GM12864 (cell line): ENCODE data around the gene RMI2.

Experiments used
- DNase-seq: peaks from one replicate; pipeline ENCODE4 v3.0.0-alpha.2; 2011; ENCODE audit warnings: low read depth
- H3K4me3 ChIP-seq: 2 replicates; pipeline ENCODE4 v1.5.1; 2011; ENCODE audit warnings: mild to moderate bottlenecking, low read depth, low read length, control low read depth
- TF ChIP-seq, protein P1 (sequence below): IDR thresholded peaks from 2 replicates; pipeline ENCODE4 v1.5.1; 2011; ENCODE audit warnings: low read depth, mild to moderate bottlenecking, moderate library complexity, low read length, control low read depth, inconsistent platforms; ENCODE audit errors: missing control alignments

Gene RMI2

DNA sequence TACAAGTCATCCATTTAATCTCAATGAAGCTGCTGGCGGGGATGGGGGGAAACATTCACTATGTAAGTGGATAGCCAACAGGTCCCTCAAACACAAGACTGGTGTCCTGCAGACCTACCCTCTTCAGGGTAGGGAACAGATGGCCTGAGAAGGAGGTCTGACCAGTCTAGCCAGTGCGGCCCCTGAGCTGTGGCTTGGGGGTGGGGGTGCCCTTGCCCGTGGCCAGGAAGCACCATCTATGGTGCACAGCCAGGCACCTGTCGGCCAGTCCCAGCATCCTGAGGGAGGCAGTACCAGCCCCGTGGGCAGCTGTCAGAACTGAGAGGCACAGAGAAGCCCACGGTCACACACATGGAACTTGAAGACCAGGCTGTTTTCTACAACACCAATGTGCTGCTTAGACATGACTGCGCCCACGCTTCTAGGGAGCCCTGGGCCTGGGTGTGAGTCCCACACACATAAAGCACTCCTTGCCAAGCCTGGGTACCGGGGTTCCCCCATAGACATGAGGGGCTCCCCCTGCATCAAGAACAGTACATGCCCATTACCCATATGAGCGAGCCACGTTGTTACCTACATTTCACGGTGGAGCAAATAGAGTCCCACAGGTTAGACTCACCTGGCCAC, 40.9 kb downstream of the RMI2 start:
- no peak for DNase-seq

DNA sequence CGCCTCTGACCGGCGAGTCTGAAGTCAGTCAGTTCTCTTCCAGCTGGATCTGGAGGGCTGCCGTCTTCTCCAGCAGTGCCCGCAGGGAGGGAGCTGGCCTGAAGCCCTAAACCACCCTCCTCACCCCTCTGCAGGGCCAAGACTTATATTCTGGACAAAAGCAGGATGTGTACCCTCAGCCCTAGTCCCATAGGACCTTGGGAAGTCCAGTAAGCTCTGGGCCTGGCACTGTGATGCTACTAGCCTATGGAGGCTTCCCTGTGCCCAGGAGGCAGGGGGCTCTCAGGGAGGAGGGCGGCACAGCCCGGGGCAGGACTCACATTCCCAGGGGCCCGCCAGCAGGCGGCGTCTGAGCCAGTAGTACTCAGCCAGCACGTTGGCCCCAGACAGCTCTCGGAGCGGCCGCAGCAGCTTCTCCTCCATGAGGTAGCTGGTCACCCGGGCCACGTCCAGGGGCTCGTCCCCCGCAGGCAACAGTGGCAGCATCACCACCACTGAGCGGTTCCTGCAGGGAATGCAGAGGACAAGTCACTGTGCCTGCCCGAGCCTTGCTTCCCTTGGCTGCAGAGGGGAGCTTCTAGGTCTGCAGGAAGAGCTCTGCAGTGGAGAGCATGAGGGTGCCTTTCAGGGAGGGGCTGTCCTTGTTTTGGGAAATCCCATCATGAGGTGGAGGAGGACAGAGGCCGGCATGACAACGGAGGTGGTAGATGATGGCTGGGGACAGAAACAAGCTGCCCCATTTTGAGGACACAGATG, 41.7 kb downstream of the RMI2 start:
- H3K4me3 ChIP-seq = no peak overlapping the region
- TF ChIP-seq, protein P1, sequence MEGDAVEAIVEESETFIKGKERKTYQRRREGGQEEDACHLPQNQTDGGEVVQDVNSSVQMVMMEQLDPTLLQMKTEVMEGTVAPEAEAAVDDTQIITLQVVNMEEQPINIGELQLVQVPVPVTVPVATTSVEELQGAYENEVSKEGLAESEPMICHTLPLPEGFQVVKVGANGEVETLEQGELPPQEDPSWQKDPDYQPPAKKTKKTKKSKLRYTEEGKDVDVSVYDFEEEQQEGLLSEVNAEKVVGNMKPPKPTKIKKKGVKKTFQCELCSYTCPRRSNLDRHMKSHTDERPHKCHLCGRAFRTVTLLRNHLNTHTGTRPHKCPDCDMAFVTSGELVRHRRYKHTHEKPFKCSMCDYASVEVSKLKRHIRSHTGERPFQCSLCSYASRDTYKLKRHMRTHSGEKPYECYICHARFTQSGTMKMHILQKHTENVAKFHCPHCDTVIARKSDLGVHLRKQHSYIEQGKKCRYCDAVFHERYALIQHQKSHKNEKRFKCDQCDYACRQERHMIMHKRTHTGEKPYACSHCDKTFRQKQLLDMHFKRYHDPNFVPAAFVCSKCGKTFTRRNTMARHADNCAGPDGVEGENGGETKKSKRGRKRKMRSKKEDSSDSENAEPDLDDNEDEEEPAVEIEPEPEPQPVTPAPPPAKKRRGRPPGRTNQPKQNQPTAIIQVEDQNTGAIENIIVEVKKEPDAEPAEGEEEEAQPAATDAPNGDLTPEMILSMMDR = peak; percentile 38
- DNase-seq = no peak

More for the DNA sequence above, 40.9 kb downstream of the RMI2 start:
- TF ChIP-seq, protein P1 = no peak
- no peak overlapping the region for H3K4me3 ChIP-seq

- no peak overlapping the region for H3K4me3 ChIP-seq
- TF ChIP-seq, protein P1 = no peak
- DNase-seq = no peak
Observed at GRCh38 chr16:11389083-11389482, 43.8 kb downstream of the RMI2 start.

DNA sequence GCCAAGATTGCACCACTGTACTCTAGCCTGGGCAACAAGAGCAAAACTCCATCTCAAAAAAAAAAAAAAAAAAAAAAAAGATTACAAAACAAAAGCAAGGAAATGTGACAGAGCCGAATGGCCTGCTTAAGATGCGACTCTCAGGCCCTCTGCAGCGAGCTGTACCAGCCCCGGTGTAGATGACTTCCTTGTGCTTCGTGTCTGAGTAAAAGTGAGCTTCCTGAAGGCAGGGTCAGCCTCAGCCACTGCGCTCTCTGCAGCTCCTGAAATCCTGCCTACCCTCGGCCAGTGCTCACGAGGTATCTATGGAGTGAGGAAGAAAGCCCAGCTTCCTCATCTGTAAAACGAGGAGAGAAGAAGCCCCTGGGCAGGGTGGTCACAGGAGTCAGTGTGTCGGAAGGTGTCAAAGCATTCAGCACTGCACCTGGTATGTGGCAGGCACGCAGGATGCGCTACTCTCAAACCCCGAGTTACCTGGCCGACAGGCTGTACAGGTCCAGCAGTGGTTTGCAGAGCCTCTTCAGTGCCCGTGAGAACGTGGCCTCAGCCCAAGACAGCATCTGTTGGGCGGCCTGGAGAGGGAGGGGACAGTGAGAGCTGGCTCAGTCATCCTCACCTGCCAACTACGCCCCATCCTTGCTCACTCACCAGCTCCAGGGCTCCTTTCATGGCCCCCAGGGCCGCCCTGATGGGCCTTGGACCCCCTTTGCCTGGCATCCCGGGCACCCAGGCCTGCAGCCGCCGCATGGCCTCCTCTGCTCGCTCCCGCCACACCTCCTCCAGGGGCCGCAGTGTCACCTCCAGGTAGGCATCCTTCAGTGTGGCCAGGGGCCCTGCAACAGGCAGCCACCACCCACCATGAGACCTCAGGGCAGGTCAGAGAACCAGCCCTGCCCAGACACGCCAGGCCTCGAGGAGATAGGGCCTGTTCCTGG, 44.6 kb downstream of the RMI2 start:
- no peak overlapping the region for H3K4me3 ChIP-seq
- TF ChIP-seq, protein P1 = no peak
- no peak for DNase-seq

DNA sequence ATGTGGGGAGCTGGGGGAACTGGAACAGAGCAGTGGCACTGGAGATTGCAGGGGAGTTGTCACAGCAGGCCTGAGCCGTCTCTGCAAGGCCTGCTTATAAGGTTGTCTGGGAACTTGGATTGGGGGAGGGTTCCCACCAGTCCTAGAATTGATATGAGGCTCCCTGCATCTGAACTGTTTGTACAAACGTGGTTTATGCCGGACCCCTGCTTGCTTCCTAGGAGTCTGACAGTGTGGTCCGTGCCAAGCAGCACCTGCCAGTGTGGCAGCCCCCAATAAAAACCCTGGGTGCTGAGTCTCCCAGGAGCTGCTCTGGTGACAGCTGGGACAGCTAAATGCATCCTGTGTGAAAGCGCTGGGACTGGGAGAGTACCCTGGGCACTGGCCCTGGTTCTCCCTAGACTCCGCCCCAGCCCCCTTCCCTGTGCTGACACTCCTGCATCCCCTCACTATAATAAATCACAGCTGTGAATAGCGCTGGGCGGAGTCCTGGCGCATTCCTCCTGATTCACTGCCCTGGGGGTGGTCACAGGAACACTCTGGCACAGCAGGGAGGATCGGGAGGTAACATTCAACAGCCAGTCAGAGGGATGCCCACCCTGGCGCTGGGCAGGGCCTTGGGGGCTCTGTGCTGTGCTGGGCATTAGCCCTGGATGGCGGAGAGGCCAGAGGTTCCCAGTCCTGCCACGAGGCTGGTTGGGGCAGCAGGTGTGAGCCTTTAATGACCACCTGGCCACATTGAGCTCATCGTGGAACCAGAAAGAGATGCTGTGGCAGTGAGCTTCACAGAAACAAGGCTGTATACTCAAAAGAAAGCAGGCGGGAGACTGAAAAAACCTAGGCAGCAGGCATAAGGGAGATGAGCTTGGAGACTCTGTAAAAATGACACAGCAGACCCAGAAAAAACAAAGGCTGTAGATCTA, 45.6 kb downstream of the RMI2 start:
- no peak for DNase-seq
- TF ChIP-seq, protein P1 = no peak
- H3K4me3 ChIP-seq = no peak overlapping the region

DNA sequence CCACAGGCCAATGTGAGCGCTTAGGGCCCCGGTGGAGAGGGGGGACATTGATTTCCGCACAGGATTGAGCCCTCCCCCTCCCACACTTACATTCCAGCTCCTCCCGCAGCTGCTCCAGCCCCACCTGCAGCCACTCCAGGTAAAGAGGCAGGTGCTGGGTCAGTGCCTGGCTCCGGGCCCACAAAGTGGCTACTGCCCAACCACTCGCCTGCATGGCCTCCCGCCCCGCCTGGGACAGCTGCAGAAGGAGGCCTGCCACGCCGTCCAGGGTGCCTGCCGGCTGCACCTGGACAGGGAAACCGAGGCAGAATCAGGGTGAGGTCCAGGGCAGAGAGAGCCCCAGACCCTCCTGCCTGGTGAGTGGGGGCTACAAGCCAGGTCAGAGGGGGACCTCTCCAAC, 46.3 kb downstream of the RMI2 start:
- H3K4me3 ChIP-seq = no peak overlapping the region
- TF ChIP-seq, protein P1 = no peak
- DNase-seq = no peak
